Activated CD4-positive, alpha-beta memory T cell treated with anti-CD3 and anti-CD28 coated beads for 36 hours (primary cell): Measurements from ENCODE around the gene USP31. TPM values are rescaled to one million over a fixed set of nuclear protein-coding genes. Genes with fewer than 3 reads are reported as not detected.
"Not testable (repeated sequence)": the region's sequence is repeated elsewhere in the genome, so short reads cannot be mapped to it uniquely, and the experiment has no call there.

Experiments
- CTCF ChIA-PET: fragments of 350-600 bp; sonication (Branson Sonifier 250); formaldehyde crosslinking; loops from one replicate; lab custom pipeline; 2021; ENCODE audit warnings: antibody characterized with exemption, inconsistent platforms; lab: Charles Lee
- POLR2A ChIA-PET: fragments of 350-600 bp; sonication (Branson Sonifier 250); formaldehyde crosslinking; loops from one replicate; lab custom pipeline; 2021; ENCODE audit warnings: antibody characterized with exemption; lab: Charles Lee
- DNase-seq: peaks from one replicate; pipeline ENCODE4 v3.0.0-alpha.2; 2020
- H3K27ac Mint-ChIP-seq: one replicate; pipeline ENCODE4 v1.8.0; 2021; ENCODE audit warnings: mixed read lengths
- H3K27me3 Mint-ChIP-seq: one replicate; pipeline ENCODE4 v1.8.0; 2021; ENCODE audit warnings: mixed read lengths
- H3K36me3 Mint-ChIP-seq: one replicate; pipeline ENCODE4 v1.8.0; 2021; ENCODE audit warnings: mixed read lengths
- H3K4me1 Mint-ChIP-seq: one replicate; pipeline ENCODE4 v1.8.0; 2021; ENCODE audit warnings: low read depth, mixed read lengths
- H3K4me3 Mint-ChIP-seq: one replicate; pipeline ENCODE4 v1.8.0; 2021; ENCODE audit warnings: mild to moderate bottlenecking, mixed read lengths
- H3K9me3 Mint-ChIP-seq: one replicate; pipeline ENCODE4 v1.8.0; 2021; ENCODE audit warnings: mixed read lengths
- intact Hi-C: fragments of 100-400 bp; cut with micrococcal nuclease; formaldehyde crosslinking; loops from one replicate; pipeline ENCODE4 v1.15.1; 2023
- total RNA-seq, 2 experiments: library from RNA; stranded (reverse); gene quantifications; one replicate each; pipeline ENCODE4 v1.2.3, GENCODE V29; 2021

The USP31 gene
- total RNA-seq, 2 experiments from 2014 or later = 5.4 to 5.7 TPM

- Mint-ChIP-seq H3K4me1 (no peaks in the 10 kb centered on the region), H3K27me3 (no peaks in the 10 kb centered on the region), H3K27ac (no peak overlapping the region), H3K4me3 (no peak overlapping the region), H3K36me3 (peaks cover 37% of the 10 kb centered on the region), H3K9me3 (no peaks in the 10 kb centered on the region)
- intact Hi-C loops = no loop called here
- DNase-seq = no peak
- ChIA-PET POLR2A (no interaction called here), CTCF (no interaction called here)
Observed at GRCh38 chr16:23104032-23104955, 45.0 kb downstream of the USP31 start.

- H3K9me3 Mint-ChIP-seq = no peaks in the 10 kb centered on the region
- H3K36me3 Mint-ChIP-seq = peaks cover 43% of the 10 kb centered on the region
- intact Hi-C loops = no loop called here
- H3K4me3 Mint-ChIP-seq = no peak overlapping the region
- POLR2A ChIA-PET = no interaction called here
- no peak for DNase-seq
- H3K27ac Mint-ChIP-seq = no peak overlapping the region
- CTCF ChIA-PET = no interaction called here
- no peaks in the 10 kb centered on the region for H3K27me3 Mint-ChIP-seq
- no peaks in the 10 kb centered on the region for H3K4me1 Mint-ChIP-seq
Observed at GRCh38 chr16:23103603-23104002, 45.6 kb downstream of the USP31 start.

- Mint-ChIP-seq H3K27ac (no peak overlapping the region), H3K4me1 (peaks cover 12% of the 10 kb centered on the region), H3K9me3 (no peaks in the 10 kb centered on the region), H3K36me3 (peaks cover 40% of the 10 kb centered on the region), H3K4me3 (no peak overlapping the region), H3K27me3 (no peaks in the 10 kb centered on the region)
- intact Hi-C loops = no loop called here
- no peak for DNase-seq
- POLR2A ChIA-PET = no interaction called here
- CTCF ChIA-PET = no interaction called here
Observed at GRCh38 chr16:23101012-23101550, 48.2 kb downstream of the USP31 start.

GRCh38 chr16:23096450-23096849 lies 52.8 kb downstream of the USP31 start:
- POLR2A ChIA-PET = interaction anchor here (0.7 kb wide), 1 partner anchor 14 kb away, joined by 3 read pairs; no protein-coding TSS in a partner anchor
- H3K4me3 Mint-ChIP-seq, DNase-seq, intact Hi-C loops, H3K9me3 Mint-ChIP-seq, CTCF ChIA-PET, H3K27me3 Mint-ChIP-seq: not testable (repeated sequence)
- Mint-ChIP-seq H3K4me1 (peaks cover 24% of the 10 kb centered on the region), H3K27ac (peak overlapping the region; percentile 7), H3K36me3 (peaks cover 51% of the 10 kb centered on the region)

- H3K4me3 Mint-ChIP-seq, POLR2A ChIA-PET, H3K27me3 Mint-ChIP-seq: not testable (repeated sequence)
Observed at GRCh38 chr16:23094136-23094535, 55.1 kb downstream of the USP31 start.

GRCh38 chr16:23092801-23093117 lies 56.5 kb downstream of the USP31 start:
- no peak for DNase-seq
- ChIA-PET POLR2A (no interaction called here), CTCF (no interaction called here)
- H3K4me3 Mint-ChIP-seq = no peak overlapping the region
- no peak overlapping the region for H3K27ac Mint-ChIP-seq
- H3K9me3 Mint-ChIP-seq = no peaks in the 10 kb centered on the region
- H3K4me1 Mint-ChIP-seq = peaks cover 24% of the 10 kb centered on the region
- H3K27me3 Mint-ChIP-seq = no peaks in the 10 kb centered on the region
- intact Hi-C loops = no loop called here
- peaks cover 40% of the 10 kb centered on the region for H3K36me3 Mint-ChIP-seq

More at GRCh38 chr16:23094136-23094535, 55.1 kb downstream of the USP31 start:
- intact Hi-C loops, H3K9me3 Mint-ChIP-seq, H3K27ac Mint-ChIP-seq, DNase-seq, CTCF ChIA-PET: not testable (repeated sequence)
- Mint-ChIP-seq H3K36me3 (peaks cover 47% of the 10 kb centered on the region), H3K4me1 (peaks cover 24% of the 10 kb centered on the region)

GRCh38 chr16:23092072-23092800 lies 57.0 kb downstream of the USP31 start:
- Mint-ChIP-seq H3K27me3 (no peaks in the 10 kb centered on the region), H3K36me3 (peaks cover 40% of the 10 kb centered on the region)

GRCh38 chr16:23089111-23089510 lies 60.1 kb downstream of the USP31 start:
- DNase-seq = no peak
- intact Hi-C loops = no loop called here
- CTCF ChIA-PET = no interaction called here

More at GRCh38 chr16:23092072-23092800, 57.0 kb downstream of the USP31 start:
- Mint-ChIP-seq H3K4me1 (peaks cover 23% of the 10 kb centered on the region), H3K27ac (no peak overlapping the region), H3K9me3 (no peaks in the 10 kb centered on the region), H3K4me3 (no peak overlapping the region)
- intact Hi-C loops = no loop called here
- DNase-seq = no peak
- ChIA-PET CTCF (interaction anchor here (1.1 kb wide), 1 partner anchor 22 kb away, joined by 4 read pairs; no protein-coding TSS in a partner anchor), POLR2A (no interaction called here)

GRCh38 chr16:23088018-23088417 lies 61.2 kb downstream of the USP31 start:
- ChIA-PET POLR2A (no interaction called here), CTCF (no interaction called here)
- intact Hi-C loops = no loop called here

More at GRCh38 chr16:23089111-23089510, 60.1 kb downstream of the USP31 start:
- H3K36me3 Mint-ChIP-seq = peaks cover 40% of the 10 kb centered on the region
- no peak overlapping the region for H3K27ac Mint-ChIP-seq
- no peaks in the 10 kb centered on the region for H3K4me1 Mint-ChIP-seq
- no peaks in the 10 kb centered on the region for H3K27me3 Mint-ChIP-seq
- POLR2A ChIA-PET = no interaction called here
- H3K9me3 Mint-ChIP-seq = no peaks in the 10 kb centered on the region
- H3K4me3 Mint-ChIP-seq = no peak overlapping the region

GRCh38 chr16:23085949-23086348 lies 63.3 kb downstream of the USP31 start:
- Mint-ChIP-seq H3K36me3 (peaks cover 30% of the 10 kb centered on the region), H3K9me3 (no peaks in the 10 kb centered on the region), H3K4me3 (no peak overlapping the region), H3K4me1 (peaks cover 4% of the 10 kb centered on the region), H3K27ac (no peak overlapping the region), H3K27me3 (no peaks in the 10 kb centered on the region)
- POLR2A ChIA-PET = no interaction called here
- intact Hi-C loops = no loop called here
- CTCF ChIA-PET = no interaction called here
- no peak for DNase-seq

More at GRCh38 chr16:23088018-23088417, 61.2 kb downstream of the USP31 start:
- H3K4me3 Mint-ChIP-seq = no peak overlapping the region
- DNase-seq = no peak
- no peaks in the 10 kb centered on the region for H3K27me3 Mint-ChIP-seq
- H3K36me3 Mint-ChIP-seq = peaks cover 37% of the 10 kb centered on the region
- no peak overlapping the region for H3K27ac Mint-ChIP-seq
- H3K9me3 Mint-ChIP-seq = no peaks in the 10 kb centered on the region
- H3K4me1 Mint-ChIP-seq = no peaks in the 10 kb centered on the region

GRCh38 chr16:23082161-23082788 lies 67.0 kb downstream of the USP31 start:
- intact Hi-C loops = no loop called here
- no peak for DNase-seq
- Mint-ChIP-seq H3K4me3 (no peak overlapping the region), H3K4me1 (peaks cover 4% of the 10 kb centered on the region), H3K27ac (no peak overlapping the region), H3K9me3 (no peaks in the 10 kb centered on the region), H3K27me3 (no peaks in the 10 kb centered on the region), H3K36me3 (peaks cover 43% of the 10 kb centered on the region)
- CTCF ChIA-PET = no interaction called here
- POLR2A ChIA-PET = interaction anchor here (0.5 kb wide), 1 partner anchor 14 kb away, joined by 3 read pairs; no protein-coding TSS in a partner anchor

GRCh38 chr16:23081675-23082119 lies 67.6 kb downstream of the USP31 start:
- Mint-ChIP-seq H3K4me1 (peaks cover 4% of the 10 kb centered on the region), H3K36me3 (peaks cover 44% of the 10 kb centered on the region), H3K27me3 (no peaks in the 10 kb centered on the region), H3K9me3 (no peaks in the 10 kb centered on the region), H3K4me3 (no peak overlapping the region), H3K27ac (no peak overlapping the region)
- no peak for DNase-seq
- ChIA-PET POLR2A (no interaction called here), CTCF (no interaction called here)
- intact Hi-C loops = no loop called here
